NCI-H2196 treated with DMSO at 0.1 percent for 48 hours (cell line): Measurements from ENCODE around the gene TNMD.
"Not testable (repeated sequence)": the region's sequence is repeated elsewhere in the genome, so short reads cannot be mapped to it uniquely, and the experiment has no call there.

ENCODE experiments used
- DNase-seq: peaks from one replicate; lab custom pipeline; 2025; ENCODE audit not compliant: unreplicated experiment; lab: John Stamatoyannopoulos, UW

Gene TNMD

DNA sequence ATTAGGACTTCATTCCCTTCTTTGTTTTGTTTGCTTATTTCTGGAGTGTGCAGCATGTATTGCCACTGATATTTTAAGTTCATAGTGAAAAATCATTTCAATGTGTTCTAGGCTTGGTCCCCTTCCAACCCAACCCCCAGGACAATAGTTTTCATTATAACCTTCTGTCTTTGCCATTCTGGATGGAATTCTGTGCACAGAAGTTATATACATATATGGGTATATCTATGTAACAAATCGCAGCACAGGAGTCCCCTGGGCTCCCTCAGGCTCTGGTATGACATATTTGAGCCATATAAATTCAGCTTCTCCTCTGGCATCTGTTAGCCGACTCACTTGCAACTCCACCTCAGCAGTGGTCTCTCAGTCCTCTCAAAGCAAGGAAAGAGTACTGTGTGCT, at the start of gene TNMD:
TSS of gene TNMD (plus strand) at position 326 of the 400 bp plus-strand sequence. CDS start 83 bp downstream, outside the sequence.
- DNase-seq, result no peak

GRCh38 chrX:100565534-100565933, 19.2 kb upstream of the TNMD start:
- DNase-seq, result not testable (repeated sequence)

GRCh38 chrX:100586747-100587146, 2.0 kb downstream of the TNMD start:
- no peak for DNase-seq

DNA sequence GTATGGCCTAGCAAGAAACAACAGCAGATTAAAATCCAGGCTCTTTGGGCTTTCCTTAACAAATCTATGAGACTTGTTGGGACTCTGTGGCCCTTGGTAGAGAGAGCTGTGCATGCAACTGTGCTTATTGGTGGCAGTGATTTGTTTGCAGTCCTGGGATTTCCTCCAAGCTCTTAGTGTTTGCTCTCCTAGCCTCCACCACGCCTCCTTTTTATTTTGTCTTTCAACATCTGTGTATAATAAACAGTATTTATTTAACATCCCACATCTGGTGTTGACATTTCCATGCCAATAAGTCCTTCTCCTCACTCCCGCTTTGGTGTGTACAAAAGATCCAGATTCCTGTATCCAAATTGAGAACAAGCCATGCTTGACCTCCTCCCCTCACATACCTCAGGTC, 3.1 kb downstream of the TNMD start:
- DNase-seq, result no peak

- no peak for DNase-seq
Observed at GRCh38 chrX:100591256-100592051, 6.7 kb downstream of the TNMD start.

DNA sequence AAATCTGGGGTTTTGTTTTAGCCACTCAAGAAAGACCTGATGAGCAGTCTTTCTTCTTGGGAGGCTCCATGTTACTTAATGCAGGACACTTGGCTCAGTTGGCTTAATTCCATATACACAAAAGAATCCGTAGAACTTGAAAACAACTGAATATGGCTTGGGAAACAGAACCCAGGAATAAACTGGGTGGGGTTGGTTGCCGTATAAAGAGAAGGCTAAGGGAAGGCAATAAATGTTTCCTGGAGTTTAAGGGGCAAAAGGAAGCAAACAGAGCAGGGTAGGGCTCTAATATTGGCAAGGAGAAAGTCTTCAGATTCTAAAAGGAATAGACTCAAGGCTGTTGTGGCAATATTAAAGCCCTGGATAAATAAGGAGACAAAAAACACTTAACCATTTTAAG, 8.4 kb downstream of the TNMD start:
- DNase-seq, result no peak

- DNase-seq, result no peak
Observed at GRCh38 chrX:100593581-100593980, 8.8 kb downstream of the TNMD start.

DNA sequence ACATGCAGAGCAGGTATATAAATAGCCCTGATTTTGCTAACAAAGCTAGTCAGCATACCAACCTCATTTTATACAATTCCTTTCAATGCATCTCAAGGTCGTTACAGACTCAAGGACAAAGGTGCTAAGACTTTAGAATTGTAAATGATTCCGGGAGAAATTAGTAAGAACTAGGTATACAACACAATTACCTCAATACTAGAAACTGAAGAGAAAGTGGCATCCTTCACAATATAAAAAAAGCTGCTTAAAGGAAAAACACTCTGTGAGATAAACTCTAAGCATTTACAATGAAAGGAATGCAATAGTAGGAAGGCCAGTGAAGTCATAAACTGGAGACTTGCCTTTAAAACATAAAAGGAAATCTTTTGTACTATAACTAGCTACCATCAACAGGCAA, 11.9 kb downstream of the TNMD start:
- no peak for DNase-seq

DNA sequence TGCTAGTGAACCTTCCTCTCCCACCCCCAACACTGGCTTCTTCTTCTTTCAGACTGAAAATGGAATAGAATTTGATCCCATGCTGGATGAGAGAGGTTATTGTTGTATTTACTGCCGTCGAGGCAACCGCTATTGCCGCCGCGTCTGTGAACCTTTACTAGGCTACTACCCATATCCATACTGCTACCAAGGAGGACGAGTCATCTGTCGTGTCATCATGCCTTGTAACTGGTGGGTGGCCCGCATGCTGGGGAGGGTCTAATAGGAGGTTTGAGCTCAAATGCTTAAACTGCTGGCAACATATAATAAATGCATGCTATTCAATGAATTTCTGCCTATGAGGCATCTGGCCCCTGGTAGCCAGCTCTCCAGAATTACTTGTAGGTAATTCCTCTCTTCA, 14.7 kb downstream of the TNMD start:
- no peak for DNase-seq

GRCh38 chrX:100600340-100600739, 15.6 kb downstream of the TNMD start:
- DNase-seq, result no peak

DNA sequence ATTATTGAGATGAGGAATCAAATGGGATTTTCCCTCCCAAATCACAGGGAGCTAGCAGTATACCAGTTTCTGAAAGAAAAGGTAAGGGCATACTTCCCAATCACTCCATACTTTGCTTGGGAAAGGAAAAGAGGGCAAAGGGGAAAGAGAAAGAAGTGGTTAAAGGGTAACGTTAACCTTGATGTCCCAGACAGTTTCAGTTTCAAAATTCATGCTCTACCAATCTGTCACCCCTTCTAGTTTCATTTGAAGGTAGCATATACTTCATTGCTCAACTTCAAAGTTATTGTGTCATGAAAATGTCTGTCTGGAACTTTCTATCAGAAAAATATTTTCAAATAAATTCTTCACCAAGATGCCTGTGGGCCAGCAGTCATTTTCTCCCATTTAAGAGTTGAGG, 16.0 kb downstream of the TNMD start:
- DNase-seq, result no peak

DNA sequence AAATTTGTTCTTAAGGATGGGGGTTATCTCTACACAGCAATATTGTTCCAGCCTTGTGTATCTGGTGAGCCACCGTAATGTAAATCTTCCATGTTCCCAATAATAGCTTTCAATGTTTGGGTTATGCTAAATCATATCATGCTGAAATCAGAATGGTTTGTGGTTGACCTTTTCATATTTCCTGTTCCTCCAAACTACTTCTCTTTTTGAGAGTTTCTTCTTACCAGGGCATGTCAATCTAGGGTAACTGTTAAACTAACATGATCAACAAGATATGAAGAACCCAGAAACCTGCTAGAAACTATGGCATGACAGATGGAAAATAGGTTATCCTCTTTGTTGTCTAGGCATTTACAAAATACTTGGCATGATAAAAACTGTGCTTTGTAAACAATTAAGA, 22.0 kb downstream of the TNMD start:
- DNase-seq, result no peak

DNA sequence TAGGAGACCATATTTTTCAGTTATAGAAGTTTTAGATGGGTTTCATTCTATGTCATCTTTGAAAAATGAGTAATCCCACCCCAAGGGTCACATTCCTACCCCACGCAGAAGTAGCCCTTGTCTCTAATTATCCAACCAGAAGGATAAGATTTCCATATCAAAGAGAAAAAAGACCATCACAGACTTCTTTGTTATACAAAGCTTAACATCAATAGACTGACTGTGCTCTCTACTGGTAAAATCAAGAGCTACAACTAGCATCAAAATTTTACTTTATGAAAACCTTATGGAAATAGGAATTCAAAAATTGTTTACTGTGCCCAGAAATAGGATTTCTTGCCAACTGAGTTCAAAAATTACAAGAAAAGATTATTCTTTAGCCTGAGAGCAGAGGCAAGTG, 24.9 kb downstream of the TNMD start:
- no peak for DNase-seq

DNA sequence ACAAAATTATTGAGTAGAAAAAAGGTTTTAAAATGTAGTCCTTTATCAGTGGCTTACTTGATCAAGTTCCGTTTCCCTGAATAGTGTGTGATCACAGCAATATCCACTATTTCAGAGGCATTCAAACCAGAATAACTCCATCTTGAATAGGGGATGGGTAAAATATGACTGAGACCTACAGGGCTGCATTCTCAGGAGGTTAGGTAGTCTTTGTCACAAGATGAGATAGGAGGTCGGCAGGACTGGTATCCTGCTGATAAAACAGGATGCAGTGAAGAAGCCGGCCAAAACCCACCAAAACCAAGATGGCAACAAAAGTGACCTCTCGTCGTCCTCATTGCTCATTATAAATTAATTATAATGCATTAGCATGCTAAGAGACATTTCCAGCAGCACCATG, 27.2 kb downstream of the TNMD start:
- no peak for DNase-seq

DNA sequence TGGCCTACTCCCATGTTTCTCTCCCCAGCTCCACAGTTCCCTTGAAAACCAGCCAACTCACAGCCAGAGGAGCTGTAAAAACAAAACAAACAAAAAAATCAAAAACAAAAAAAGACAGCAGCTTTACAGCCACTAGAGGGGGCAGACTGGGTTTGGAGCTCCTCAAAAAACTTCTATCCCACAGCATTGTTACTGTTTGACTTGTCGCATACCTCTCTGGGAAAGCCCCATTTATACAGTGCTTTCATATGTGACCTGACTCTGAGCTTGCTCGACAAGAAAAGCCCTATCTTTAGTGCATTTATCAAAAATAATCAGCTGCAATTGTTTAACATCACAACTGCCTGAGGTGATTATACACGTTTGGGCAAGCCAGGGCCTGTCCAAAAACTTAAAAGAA, 30.3 kb downstream of the TNMD start:
- DNase-seq, result no peak

DNA sequence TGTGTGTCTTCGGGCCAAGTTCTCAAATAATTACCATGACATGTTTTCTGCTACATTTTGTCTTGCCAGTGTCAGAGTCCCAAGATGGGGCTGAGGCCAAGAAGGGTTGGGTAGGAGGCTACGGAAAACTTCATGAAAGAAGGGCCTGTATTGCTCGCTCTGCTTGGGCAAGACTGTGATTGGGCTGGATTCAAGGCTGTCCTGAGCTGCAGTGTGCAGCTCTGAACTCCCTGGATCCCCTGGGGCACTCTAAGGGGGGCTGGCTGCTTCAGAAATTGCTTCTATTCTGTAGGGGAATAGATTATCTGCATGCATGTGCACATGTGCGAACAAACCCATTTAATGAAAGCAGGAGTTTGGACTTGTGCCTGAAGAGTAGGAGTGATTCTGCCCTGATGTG, 38.3 kb downstream of the TNMD start:
- no peak for DNase-seq

DNA sequence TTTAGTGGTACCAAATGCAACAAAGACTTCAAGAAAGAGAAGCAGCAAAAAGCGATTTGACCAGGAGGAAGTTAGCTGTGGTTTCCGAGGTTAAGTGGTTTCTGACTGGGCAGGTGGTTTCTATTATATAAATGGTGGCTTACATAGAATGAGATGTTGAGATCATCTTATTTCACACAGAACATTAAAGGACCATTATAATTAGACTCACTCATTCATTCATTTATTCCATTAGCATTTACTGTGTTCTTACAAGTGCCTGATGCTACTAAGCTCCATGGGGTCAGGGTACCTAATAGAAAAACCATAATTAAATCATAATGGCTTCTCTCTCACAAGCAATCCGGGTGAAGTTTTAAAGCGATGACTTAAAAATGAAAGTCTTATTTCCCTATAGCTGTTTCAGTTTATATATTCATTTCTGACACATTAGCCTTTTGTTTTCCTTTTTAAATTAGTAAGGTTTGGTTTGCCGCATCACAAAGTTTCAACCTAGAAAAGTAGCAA, 41.3 kb downstream of the TNMD start:
- DNase-seq, result no peak

DNA sequence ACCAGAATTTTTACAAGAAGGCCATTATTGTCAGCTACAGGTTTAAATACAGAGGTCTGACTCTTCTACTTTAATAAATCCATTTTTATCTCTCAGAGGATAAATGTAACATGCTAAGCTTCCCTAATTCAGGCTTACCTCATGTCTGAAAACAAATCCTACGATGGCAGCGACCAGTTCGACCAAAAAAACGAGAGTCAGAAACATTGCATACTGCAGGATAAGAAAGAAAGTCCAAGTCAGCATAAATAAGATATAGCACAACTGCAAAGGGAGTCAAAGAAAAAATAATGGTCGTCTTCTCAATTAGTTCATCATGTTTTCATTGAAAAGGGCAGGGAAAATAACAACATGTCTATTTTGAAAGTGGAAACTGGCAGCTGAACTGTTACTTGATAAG, 50.3 kb downstream of the TNMD start:
- DNase-seq, result no peak

DNA sequence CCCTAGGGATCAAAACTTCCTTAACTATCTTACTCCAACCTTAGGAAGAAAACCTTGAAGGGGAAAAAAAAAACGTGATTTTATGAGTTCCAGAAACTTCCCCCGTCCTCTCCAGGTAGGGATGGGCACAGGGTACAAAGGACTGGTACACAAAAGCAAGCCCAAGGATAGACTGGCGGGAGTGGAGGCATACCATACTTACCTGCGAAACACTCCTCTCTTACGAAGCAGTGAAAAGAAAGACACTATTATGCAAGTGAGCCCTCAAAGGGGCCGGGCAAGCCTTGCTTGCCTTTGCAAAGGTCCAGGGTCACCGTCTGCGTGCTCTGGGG, 51.2 kb downstream of the TNMD start:
- no peak for DNase-seq

DNA sequence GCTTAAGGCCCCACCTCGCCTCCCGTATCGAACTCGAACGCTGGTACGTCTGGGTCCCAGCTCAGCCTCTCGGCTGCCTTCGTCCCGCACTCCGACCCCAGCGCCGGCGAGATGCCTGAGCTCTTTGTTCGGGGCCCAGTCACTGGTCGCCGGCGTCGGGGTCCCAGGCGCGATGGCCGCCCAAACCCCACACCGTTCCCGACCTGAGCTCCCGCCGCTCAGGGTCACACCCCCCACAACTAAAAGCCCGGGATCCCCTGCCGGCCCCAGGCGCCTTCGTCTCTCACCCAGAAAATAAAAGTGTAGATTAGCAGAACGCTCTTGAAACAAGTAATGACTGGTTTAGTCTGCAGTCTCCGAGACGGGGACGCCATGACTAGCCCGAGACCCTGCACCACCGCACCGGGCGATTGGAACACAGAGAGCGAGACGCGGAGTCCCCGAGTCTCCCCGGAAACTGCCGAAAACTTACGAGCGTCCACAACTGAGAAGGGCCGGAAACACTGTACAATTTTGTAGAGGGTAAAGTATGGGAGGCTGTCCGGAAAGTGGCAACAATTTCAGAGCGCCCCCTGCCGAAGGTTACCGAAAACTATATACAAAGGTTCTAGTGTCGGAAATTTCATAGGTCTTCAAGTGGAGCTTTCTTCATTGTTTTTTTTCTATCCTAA, 51.7 kb downstream of the TNMD start, which contains the start of gene TSPAN6:
TSS of gene TSPAN6 (minus strand) at position 486 of the 671 bp plus-strand sequence. CDS start at position 374, 112 bp downstream.
- peak; percentile 9 for DNase-seq

DNA sequence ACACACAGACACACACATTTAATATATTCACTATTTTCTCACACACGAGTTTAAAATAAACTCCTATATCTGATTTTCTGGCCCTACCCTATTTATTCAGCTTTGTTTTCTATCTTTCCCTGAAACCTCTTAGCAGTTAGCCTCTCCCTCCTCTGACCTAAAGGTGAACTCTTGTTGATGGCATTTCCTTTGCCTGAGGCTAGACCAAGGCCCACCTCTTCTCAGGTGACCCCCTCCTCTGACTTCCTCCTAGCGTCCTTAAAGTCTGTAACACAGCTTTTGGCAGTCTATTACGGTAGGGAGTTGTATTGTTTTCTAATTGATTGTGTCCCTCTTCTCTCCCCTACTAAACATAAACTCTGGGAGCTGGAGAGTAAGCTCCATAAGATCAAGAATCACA, 57.6 kb downstream of the TNMD start:
- no peak for DNase-seq

GRCh38 chrX:100643212-100643611, 58.5 kb downstream of the TNMD start:
- no peak for DNase-seq
